HepG2 (cell line): Measurements from ENCODE around the gene KRTAP5-2. TPM values are rescaled to one million over a fixed set of nuclear protein-coding genes. Genes with fewer than 3 reads are reported as not detected.

Source experiments
- ATAC-seq: fragments of 200-7000 bp; cut with Tn5 transposase; 3 replicates; pipeline ENCODE4 v1.9.1; 2020; ENCODE audit warnings: mild to moderate bottlenecking, moderate library complexity
- BruUV-seq: library from RNA; stranded (reverse); fragments of 400-500 nt; replicated peaks from 2 replicates; lab custom pipeline; 2021; lab: Mats Ljungman, UMichigan
- CTCF ChIA-PET: fragments of 300-600 bp; formaldehyde crosslinking; extraction: SDS; loops from one replicate; lab custom pipeline; 2021; ENCODE audit warnings: low total read pairs, inconsistent platforms, low intra/inter-chr PET ratio; lab: Yijun Ruan, JAX
- POLR2A ChIA-PET: fragments of 350-600 bp; sonication (Branson Sonifier 250); formaldehyde crosslinking; loops from one replicate; lab custom pipeline; 2020; ENCODE audit warnings: antibody characterized with exemption, inconsistent platforms; lab: Yijun Ruan, JAX
- DNase-seq: peaks from one replicate; pipeline ENCODE4 v3.0.0-alpha.2; 2015; ENCODE audit warnings: low spot score
- FAIRE-seq: peaks from 3 replicates; lab custom pipeline; 2011; peaks lifted over from hg19 to GRCh38; lab: Jason Lieb, UNC
- H2AFZ ChIP-seq: one replicate; pipeline ENCODE4 v1.6.1; 2011; ENCODE audit warnings: low read length, inconsistent platforms
- H3K27ac ChIP-seq: fragments of 300-600 bp; 3 replicates; pipeline ENCODE4 v1.8.0; 2011; ENCODE audit warnings: mixed run types, mild to moderate bottlenecking, mixed read lengths, low read length, inconsistent platforms; ENCODE audit not compliant: insufficient read depth; ENCODE audit errors: extremely low read length
- H3K27me3 ChIP-seq, 2 experiments: fragments of 200-600 bp in 1 of 2; 2 replicates in 1 of 2; 3 replicates in 1 of 2; pipeline versions ENCODE4 v1.6.0 to v1.8.0; 2011; ENCODE audit warnings: low read length in 2 of 2, mild to moderate bottlenecking in 2 of 2, moderate library complexity in 2 of 2, inconsistent platforms in 1 of 2; ENCODE audit not compliant: insufficient read depth in 2 of 2, control insufficient read depth in 1 of 2
- H3K36me3 ChIP-seq, 2 experiments: fragments of 200-600 bp in 1 of 2; replicated peaks in 1 of 2; 2 replicates in 1 of 2; 3 replicates in 1 of 2; pipeline versions ENCODE4 v1.5.1 to v1.8.0; 2011; ENCODE audit warnings: low read length in 2 of 2, inconsistent platforms in 1 of 2; ENCODE audit not compliant: insufficient read depth in 2 of 2, control insufficient read depth in 1 of 2
- H3K4me1 ChIP-seq: 2 replicates; pipeline ENCODE4 v1.5.1; 2012; ENCODE audit warnings: low read length, inconsistent platforms; ENCODE audit not compliant: insufficient read depth
- H3K4me2 ChIP-seq: 2 replicates; pipeline ENCODE4 v1.6.0; 2011; ENCODE audit warnings: low read depth, low read length, inconsistent platforms
- H3K4me3 ChIP-seq, 3 experiments: fragments of 200-600 bp in 1 of 3; sonication (generic), shearing (Covaris generic) in 1 of 3; replicated peaks in 1 of 3; 2 replicates each; pipeline ENCODE4 v1.5.1; 2011 to 2016; ENCODE audit warnings: low read length in 3 of 3, inconsistent platforms in 2 of 3, low read depth in 2 of 3, mild to moderate bottlenecking in 2 of 3, control low read depth in 1 of 3, mixed read lengths in 1 of 3; ENCODE audit not compliant: insufficient read depth in 1 of 3
- H3K79me2 ChIP-seq: one replicate; pipeline ENCODE4 v1.6.1; 2011; ENCODE audit warnings: low read length, inconsistent platforms; ENCODE audit not compliant: insufficient read depth
- H3K9ac ChIP-seq: 2 replicates; pipeline ENCODE4 v1.6.0; 2011; ENCODE audit warnings: mild to moderate bottlenecking, low read depth, low read length, inconsistent platforms; ENCODE audit not compliant: insufficient read depth
- H3K9me3 ChIP-seq: 2 replicates; pipeline ENCODE4 v1.5.1; 2012; ENCODE audit warnings: mild to moderate bottlenecking, low read length
- H4K20me1 ChIP-seq: 2 replicates; pipeline ENCODE4 v1.6.0; 2011; ENCODE audit warnings: inconsistent platforms, mild to moderate bottlenecking, low read length, moderate library complexity; ENCODE audit not compliant: insufficient read depth
- KDM5B ChIP-seq: sonication (generic); formaldehyde crosslinking; IDR thresholded peaks from 2 replicates; pipeline ENCODE4 v1.4.0; 2020; ENCODE audit warnings: missing genetic modification reagents, mild to moderate bottlenecking, borderline replicate concordance
- MEF2D ChIP-seq: sonication (generic); formaldehyde crosslinking; IDR thresholded peaks from 2 replicates; pipeline ENCODE4 v1.5.1; 2020; ENCODE audit warnings: mild to moderate bottlenecking, missing genetic modification reagents
- YEATS2 ChIP-seq: sonication (generic); formaldehyde crosslinking; IDR thresholded peaks from 2 replicates; pipeline ENCODE4 v1.4.0; 2020; ENCODE audit warnings: missing genetic modification reagents, borderline replicate concordance
- ZKSCAN1 ChIP-seq: fragments of 150-350 bp; IDR thresholded peaks from 2 replicates; pipeline ENCODE4 v1.6.1; 2014; ENCODE audit warnings: low read length
- ZNF615 ChIP-seq: sonication (generic); formaldehyde crosslinking; IDR thresholded peaks from 2 replicates; pipeline ENCODE4 v1.5.0; 2020; ENCODE audit warnings: mild to moderate bottlenecking, missing genetic modification reagents, borderline replicate concordance
- WGBS: methylation state at CpG from one replicate; pipeline ENCODE4 v1.1.6; 2017; ENCODE audit warnings: low lambda C conversion rate; 5-methylcytosine and 5-hydroxymethylcytosine counted together
- in situ Hi-C: cut with HindIII; loops from 2 replicates; pipeline ENCODE4 v1.10.0; 2017; ENCODE audit warnings: low pct_unique_long_range_greater_than_20kb; ENCODE audit not compliant: extremely low pct_ligation_motif_present
- intact Hi-C: fragments of 100-400 bp; cut with micrococcal nuclease; formaldehyde crosslinking; loops from one replicate; pipeline ENCODE4 v1.10.0; 2022; ENCODE audit not compliant: unreplicated experiment
- polyA plus RNA-seq, 8 experiments: library from polyadenylated mRNA; depleted of rRNA in 3 of 8; stranded (reverse) in 7 of 8; unstranded in 1 of 8; fragments of >200 nt; fragmentation: Illumina TruSeq in 4 of 8; extraction: Trizol in 4 of 8; gene quantifications; 2 replicates each; pipeline versions ENCODE4 v1.2.1 to v1.2.3, GENCODE V29; 2011 to 2016; ENCODE audit warnings: low read depth in 4 of 8, missing spikeins in 1 of 8, mixed read lengths in 1 of 8; ENCODE audit not compliant: insufficient read depth in 1 of 8
- total RNA-seq, 5 experiments: library from RNA; depleted of rRNA; stranded (reverse); fragments of >200 nt; fragmentation: Illumina TruSeq; extraction: Trizol; gene quantifications; 2 replicates each; pipeline ENCODE4 v1.2.3, GENCODE V29; 2016; ENCODE audit warnings: low read depth in 1 of 5
- TF ChIP-seq, protein P1 (sequence below): fragments of 450-650 bp; IDR thresholded peaks from 2 replicates; pipeline ENCODE4 v1.6.1; 2016

Gene KRTAP5-2
- total and polyA plus RNA-seq, 2 of the 13 experiments (the other 11 are each of a cell fraction or from before 2014, with no cell fraction given), result not detected

DNA sequence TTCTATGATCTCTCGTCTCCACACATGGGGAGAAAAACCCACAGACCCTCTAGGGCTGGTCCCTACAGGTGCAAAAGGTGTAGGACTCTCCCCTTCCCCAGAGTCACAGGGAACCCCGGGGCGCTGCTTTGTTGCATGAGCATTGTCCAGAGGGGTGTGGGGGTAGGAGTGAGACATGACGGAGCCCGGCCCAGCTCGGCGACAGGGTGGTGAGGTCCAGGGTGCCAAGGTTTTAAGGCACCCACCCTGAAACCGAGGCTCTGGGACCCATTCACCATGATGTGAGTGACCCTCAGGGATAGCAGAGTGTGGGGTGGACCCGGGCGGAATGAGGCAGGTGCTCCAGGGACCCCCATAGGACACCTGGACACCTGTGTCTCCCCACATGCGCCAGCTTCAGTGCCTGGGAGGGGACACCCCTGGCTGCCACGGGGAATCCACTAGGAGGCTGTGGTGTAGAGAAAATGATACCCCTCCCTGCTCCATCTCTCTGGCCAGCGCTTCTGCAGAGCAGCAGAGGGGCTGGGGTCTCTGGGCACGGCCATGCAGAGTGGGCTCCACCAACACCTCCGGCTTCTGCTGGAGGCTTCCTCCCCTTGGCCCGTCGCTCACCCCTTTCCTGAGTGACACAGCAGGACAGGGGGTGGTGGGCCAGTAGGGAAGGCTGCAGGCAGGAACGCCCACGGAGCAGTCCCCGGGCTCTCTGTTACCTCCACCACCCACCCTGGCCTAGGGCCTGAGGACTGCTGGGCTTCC, 46.7 kb upstream of the KRTAP5-2 start:
- ChIA-PET POLR2A (interaction anchor here (0.7 kb wide), 1 partner anchor 46 kb away, joined by 3 read pairs; no protein-coding TSS in a partner anchor), CTCF (no interaction called here)
- H3K9me3 ChIP-seq, result no peaks in the 10 kb centered on the region
- no peaks in the 10 kb centered on the region for H4K20me1 ChIP-seq
- no peaks in the 10 kb centered on the region for H3K79me2 ChIP-seq
- in situ Hi-C loops, result no loop called here
- no TSS peak for BruUV-seq
- peaks cover 8 to 60% of the 10 kb centered on the region in 2 experiments for H3K27me3 ChIP-seq
- H3K4me3 ChIP-seq, result no peak overlapping the region
- H3K9ac ChIP-seq, result no peak overlapping the region
- H3K4me1 ChIP-seq, result peaks cover 13% of the 10 kb centered on the region
- WGBS, result 28% methylated on average over 12 of the region's 20 CpGs
- ATAC-seq (no peak), FAIRE-seq (no peak), DNase-seq (no peak)
- H3K27ac ChIP-seq, result no peak overlapping the region
- intact Hi-C loops, result no loop called here
- TF ChIP-seq KDM5B, result no peak
- TF ChIP-seq, protein P1, sequence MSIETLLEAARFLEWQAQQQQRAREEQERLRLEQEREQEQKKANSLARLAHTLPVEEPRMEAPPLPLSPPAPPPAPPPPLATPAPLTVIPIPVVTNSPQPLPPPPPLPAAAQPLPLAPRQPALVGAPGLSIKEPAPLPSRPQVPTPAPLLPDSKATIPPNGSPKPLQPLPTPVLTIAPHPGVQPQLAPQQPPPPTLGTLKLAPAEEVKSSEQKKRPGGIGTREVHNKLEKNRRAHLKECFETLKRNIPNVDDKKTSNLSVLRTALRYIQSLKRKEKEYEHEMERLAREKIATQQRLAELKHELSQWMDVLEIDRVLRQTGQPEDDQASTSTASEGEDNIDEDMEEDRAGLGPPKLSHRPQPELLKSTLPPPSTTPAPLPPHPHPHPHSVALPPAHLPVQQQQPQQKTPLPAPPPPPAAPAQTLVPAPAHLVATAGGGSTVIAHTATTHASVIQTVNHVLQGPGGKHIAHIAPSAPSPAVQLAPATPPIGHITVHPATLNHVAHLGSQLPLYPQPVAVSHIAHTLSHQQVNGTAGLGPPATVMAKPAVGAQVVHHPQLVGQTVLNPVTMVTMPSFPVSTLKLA, result no peak
- no peak for TF ChIP-seq YEATS2 (CRISPR knock-in tag)
- TF ChIP-seq ZKSCAN1, result no peak
- no peak for TF ChIP-seq MEF2D (CRISPR knock-in tag)
- no peak for TF ChIP-seq ZNF615 (CRISPR knock-in tag)
- no peaks in the 10 kb centered on the region for H3K36me3 ChIP-seq
- H3K4me2 ChIP-seq, result no peak overlapping the region
- H2AFZ ChIP-seq, result no peak overlapping the region
